ENCODE results near the gene TEX53.

GRCh38 chr9:114690308-114690707 lies 32.7 kb upstream of the TEX53 start:
- TF ChIP-seq GATA2 (IDR thresholded peaks at IDR 0.05; ENCODE audit: low read depth, low read length) (no peak), GATA3 (IDR thresholded peaks at IDR 0.05; ENCODE audit: low read depth, low read length) (no peak)
